Measurements from ENCODE around the gene HSPG2.
"Not testable (repeated sequence)": the region's sequence is repeated elsewhere in the genome, so short reads cannot be mapped to it uniquely, and the experiment has no call there.

Gene HSPG2

GRCh38 chr1:21821385-21822019, 115.6 kb downstream of the HSPG2 start:
- DNase-seq, result no peak

DNA sequence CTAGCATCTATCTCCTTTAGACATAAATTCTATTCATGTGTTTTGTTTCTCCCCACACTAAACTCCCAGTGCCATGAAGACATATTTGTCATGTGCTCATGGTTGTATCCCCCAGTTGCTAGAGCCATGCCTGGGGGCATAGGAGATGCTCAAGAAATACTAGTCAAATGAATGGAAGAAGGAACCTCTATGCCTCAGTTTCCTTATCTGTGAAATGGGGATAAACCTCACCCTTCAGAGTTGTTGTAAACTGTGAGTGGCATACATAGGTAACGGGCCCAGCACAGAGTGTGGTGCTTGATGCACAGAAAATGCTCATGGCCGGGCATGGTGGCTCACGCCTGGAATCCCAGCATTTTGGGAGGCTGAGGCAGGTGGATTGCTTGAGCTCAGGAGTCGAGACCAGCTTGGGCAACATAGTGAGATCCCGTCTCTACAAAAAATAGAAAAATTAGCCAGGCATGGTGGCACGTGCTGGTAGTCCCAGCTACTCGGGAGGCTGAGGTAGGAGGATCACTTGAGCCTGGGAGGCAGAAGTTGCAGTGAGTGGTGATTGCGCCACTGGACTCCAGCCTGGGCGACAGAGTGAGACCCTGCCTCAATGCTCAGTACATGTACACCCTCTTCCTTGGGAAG, 116.4 kb downstream of the HSPG2 start:
- DNase-seq, result no peak

GRCh38 chr1:21818656-21819055, 118.5 kb downstream of the HSPG2 start:
- DNase-seq, result peak; percentile 29 to 44

- no peak for DNase-seq
Observed at GRCh38 chr1:21816602-21817302, 120.4 kb downstream of the HSPG2 start.

DNA sequence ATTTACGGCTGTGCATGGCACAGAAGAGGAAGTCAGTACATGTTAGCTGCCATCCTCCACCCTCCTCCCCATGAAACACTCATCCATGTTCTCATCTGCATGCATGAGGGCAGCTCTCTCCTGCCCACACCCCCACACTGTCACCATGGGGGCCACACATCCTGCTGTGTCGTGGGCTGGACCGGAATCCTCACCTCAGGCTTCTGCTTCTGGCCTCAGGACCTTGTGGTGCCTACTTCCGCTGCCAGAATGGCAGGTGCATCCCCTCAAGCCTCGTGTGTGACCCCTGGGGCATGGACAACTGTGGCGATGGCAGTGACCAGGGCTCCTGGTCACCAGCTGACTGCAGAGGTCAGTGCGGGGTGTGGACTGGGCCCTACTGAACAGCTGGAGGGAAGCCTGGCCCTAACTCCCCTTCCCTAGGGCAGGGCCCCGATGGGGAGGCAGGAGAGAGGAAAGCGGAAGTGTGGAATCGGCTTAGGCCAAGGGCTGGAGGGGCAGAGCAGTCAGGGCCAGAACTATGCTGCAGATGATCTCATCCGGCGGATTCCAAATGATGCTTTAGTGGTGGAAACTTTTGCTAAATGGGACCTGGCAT, 121.3 kb downstream of the HSPG2 start:
- DNase-seq, result no peak

DNA sequence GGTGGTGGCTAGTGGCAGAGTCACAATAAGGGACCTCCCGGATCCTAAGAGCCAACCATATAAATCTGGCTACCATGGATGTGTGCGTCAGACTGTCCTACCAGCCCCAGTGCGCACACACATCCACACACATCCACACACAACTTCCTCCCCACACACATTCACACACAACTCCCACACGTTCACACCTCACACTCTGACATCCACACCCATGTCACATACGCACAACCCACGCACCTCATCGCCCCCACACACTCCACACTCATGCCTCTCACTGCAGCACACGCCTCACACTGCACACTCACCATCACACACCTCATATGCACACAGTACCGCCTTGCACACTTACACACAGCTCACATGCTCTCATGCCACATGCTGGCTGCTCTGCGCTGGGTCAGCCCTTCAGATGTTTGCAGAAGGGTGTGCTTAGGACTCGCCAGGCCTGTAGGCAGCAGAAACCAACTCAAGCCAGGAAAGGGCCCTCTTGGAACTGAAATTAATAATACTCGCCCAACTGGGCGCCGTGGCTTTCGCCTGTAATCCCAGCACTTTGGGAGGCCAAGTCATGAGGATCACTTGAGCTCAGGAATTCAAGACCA, 122.0 kb downstream of the HSPG2 start:
- no peak for DNase-seq

DNA sequence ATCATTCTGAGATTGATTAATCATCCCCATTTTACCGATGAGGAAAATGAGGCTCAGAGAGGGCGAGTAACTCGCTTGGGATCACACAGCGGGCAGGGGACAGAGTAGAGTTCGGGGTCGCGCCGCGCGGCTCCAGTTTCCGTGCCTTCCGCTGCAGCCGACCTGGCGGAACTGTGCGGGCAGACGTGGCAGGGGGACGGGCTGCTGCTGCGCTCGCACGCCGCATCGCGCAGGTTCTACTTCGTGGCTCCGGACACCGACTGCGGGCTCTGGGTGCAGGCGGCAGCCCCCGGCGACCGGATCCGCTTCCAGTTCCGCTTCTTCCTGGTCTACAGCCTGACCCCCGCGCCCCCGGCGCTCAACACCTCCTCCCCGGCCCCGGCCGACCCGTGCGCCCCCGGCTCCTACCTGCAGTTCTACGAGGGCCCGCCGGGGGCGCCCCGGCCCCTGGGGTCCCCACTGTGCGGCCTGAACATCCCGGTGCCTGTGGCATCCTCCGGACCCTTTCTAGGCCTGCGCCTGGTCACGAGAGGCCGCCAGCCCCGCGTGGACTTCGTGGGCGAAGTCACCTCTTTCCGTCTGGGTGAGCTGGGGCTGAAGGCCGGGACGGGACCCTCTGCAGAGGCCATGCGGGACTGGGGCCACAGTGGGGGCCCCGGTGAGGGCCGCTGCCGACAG, 122.7 kb downstream of the HSPG2 start:
- peak; percentile 17 to 25 for DNase-seq

- DNase-seq, result no peak
Observed at GRCh38 chr1:21813542-21813941, 123.6 kb downstream of the HSPG2 start.

GRCh38 chr1:21811875-21812305, 125.2 kb downstream of the HSPG2 start, which contains the start of gene LDLRAD2:
LDLRAD2 (plus strand) TSS chr1:21812265; CDS start chr1:21812452, 187 bp downstream.
- no peak for DNase-seq

DNA sequence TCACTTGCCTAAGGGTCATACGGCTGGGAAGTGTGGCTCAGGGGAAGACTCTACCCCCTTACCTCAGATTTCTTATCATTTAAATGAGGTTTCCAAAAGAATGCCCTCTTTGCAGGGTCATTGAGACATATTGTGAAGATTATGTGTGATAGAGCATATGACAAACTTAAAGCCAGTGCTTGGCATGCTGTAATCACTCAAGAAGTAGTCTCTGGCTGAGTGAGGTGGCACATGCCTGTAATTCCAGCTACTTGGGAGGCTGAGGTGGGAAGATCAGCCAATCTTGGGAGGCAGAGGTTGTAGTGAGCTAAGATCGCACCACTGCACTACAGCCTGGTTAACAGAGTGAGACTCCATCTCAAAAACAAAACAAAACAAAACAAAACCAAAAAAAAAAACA, 132.6 kb downstream of the HSPG2 start:
- DNase-seq, result no peak

DNA sequence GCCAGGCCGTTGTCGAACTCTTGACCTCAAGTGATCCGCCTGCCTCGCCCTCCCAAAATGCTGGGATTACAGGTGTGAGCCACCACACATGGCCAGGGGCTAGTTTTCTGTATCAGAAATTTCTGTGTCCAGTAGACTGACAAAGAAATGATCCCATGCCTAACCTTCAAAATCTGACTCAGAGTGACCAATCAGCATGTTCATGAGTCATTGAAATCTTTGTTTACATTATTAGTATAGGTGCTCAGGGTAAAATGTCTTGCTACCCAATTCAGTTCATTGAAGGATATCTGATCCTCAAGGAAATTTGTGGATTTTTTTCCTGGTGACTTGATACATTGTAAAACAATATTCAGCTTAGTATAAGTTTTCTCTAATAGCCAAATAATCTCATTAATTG, 136.0 kb downstream of the HSPG2 start:
- DNase-seq, result no peak

DNA sequence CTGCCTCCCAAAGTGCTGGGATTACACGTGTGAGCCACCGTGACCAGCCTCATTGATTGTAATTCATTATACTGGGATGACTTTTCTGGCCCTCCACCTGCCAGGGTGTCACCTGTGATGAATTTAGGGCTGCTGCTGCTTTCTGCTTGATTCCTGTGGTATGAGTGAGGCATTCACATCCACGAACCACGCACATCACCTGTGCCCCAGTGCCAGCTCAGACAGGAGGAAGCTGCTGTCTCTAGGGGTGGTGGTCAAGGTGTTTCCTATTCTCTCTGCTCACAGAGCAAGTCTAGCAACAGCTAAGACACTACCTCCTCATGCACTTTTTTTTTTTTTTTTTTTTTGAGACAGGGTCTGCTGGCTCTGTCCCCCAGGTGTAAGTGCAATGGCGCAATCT, 137.4 kb downstream of the HSPG2 start:
- DNase-seq, result no peak

- no peak for DNase-seq
Observed at GRCh38 chr1:21795075-21795474, 142.0 kb downstream of the HSPG2 start.

- DNase-seq, result no peak
Observed at GRCh38 chr1:21794656-21795055, 142.5 kb downstream of the HSPG2 start.

DNA sequence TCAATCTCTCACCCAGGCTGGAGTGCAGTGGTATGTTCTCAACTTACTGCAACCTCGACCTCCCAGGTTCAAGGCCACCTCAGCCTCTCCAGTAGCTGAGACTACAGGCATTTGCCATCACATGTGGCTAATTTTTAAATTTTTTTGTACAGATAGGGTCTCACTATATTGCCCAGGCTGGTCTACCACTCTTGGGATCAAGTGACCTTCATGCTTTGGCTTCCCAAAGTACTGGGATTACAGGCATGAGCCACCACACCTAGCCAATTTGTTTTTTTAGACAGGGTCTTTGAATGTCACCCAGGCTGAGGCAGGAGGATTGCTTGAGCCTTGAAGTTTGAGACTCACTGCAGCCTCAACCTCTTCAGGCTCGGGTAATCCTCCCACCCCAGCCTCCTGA, 144.0 kb downstream of the HSPG2 start:
- no peak for DNase-seq

GRCh38 chr1:21786640-21787039, 150.5 kb downstream of the HSPG2 start:
- no peak for DNase-seq

DNA sequence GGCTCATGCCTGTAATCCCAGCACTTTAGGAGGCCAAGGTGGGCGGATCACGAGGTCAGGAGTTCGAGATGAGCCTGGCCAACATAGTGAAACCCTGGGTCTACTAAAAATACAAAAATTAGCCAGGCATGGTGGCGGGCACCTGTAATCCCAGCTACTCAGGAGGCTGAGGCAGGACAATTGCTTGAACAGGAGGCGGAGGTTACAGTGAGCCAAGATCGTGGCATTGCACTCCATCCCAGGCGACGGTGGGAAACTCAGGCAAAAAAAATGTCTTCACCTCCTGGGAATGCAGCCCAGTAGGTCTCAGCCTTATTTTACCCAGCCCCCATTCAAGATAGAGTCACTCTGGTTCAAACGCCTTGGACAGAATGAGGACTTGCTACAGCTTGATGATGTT, 151.3 kb downstream of the HSPG2 start:
- not testable (repeated sequence) for DNase-seq

- no peak for DNase-seq
Observed at GRCh38 chr1:21783679-21784603, 153.2 kb downstream of the HSPG2 start.

GRCh38 chr1:21782868-21783678, 154.0 kb downstream of the HSPG2 start, which contains the start of gene USP48:
USP48 (minus strand) TSS chr1:21783149; CDS start chr1:21782957, 192 bp downstream.
- DNase-seq, result peak; percentile 96 to 97

GRCh38 chr1:21782349-21782867, 154.7 kb downstream of the HSPG2 start:
- DNase-seq, result peak; percentile 61 to 66

Measured in activated CD4-positive, alpha-beta T cell treated with anti-CD3 and anti-CD28 coated beads, Interleukin-2, amount 50 U/mL, for 48 hours (primary cell).